ENCODE results near the gene WDR7. TPM values are rescaled to one million over a fixed set of nuclear protein-coding genes. Genes with fewer than 3 reads are reported as not detected.

WDR7 gene
- total RNA-seq, 4 donors from 2014 or later = 22.6 to 39.0 (median 31.2) TPM

DNA sequence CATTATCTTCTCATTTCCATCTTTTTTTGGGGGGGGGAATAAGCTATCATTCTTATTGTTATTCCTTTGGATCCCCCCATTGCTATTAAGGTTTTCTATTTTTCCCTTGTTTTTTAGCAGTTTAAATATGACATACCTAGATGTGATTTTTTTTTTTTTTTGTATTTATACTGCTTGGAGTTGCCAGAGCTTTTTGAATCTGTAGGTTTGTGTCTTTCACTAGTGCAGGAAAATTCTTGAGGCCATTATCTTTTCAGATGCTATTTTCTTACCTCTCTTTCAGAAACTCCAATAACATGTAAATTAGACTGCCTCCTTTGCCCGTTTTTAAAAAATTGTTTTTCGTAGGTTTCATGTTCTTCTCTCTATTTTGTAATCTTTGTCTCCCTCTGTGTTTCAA lies 88.6 kb downstream of the WDR7 start:
- Histone ChIP-seq H3K9me3 (peaks cover 0 to 9% (median 0%) of the 10 kb centered on the region in 4 donors), H3K27ac (no peak overlapping the region), H3K27me3 (no peaks in the 10 kb centered on the region), H3K4me3 (no peak overlapping the region), H3K4me1 (peaks cover 0 to 6% (median 0%) of the 10 kb centered on the region in 4 donors), H3K36me3 (peaks cover 0 to 1% (median 0%) of the 10 kb centered on the region in 3 donors)
- no peak for DNase-seq (ENCODE audit: low spot score in 2 of 2)
- 90 to 96% methylated on average over 2 of the region's 2 CpGs for WGBS, 2 donors
- TF ChIP-seq POLR2A (IDR thresholded peaks at IDR 0.05) (no peak), EP300 (IDR thresholded peaks at IDR 0.05) (no peak), CTCF (IDR thresholded peaks at IDR 0.05) (no peak)

GRCh38 chr18:56740645-56741044 lies 89.5 kb downstream of the WDR7 start:
- DNase-seq (ENCODE audit: low spot score in 2 of 2) = no peak
- Histone ChIP-seq H3K27me3 (no peaks in the 10 kb centered on the region), H3K36me3 (peaks cover 0 to 5% (median 0%) of the 10 kb centered on the region in 3 donors), H3K9me3 (peaks cover 0 to 9% (median 0%) of the 10 kb centered on the region in 4 donors), H3K27ac (no peak overlapping the region), H3K4me3 (no peak overlapping the region), H3K4me1 (peaks cover 0 to 6% (median 0%) of the 10 kb centered on the region in 4 donors)
- TF ChIP-seq POLR2A (IDR thresholded peaks at IDR 0.05) = no peak
- TF ChIP-seq EP300 (IDR thresholded peaks at IDR 0.05) = no peak
- no peak for TF ChIP-seq CTCF (IDR thresholded peaks at IDR 0.05)
- WGBS, 2 donors = 46 to 54% methylated on average over 1 of the region's 1 CpG

DNA sequence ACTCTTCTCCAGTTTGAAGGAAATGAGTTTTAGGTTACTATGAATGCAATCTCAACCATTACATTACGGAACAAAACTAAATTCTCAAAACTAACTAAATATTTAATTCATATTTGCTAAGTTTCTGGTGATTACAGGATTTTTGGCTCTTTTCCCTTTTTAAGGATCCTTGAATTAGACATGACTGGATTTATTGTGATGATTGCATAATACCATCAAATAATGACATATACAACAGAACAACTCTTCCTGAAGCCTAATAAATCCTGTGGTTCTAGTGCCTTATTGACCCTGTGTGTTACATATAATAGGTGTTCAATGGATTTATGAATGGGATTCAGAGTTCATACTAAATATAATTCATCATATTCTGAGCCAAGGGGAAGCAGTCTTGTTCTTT lies 90.5 kb downstream of the WDR7 start:
- WGBS, 2 donors = 79 to 86% methylated on average over 1 of the region's 1 CpG
- peaks cover 0 to 5% (median 0%) of the 10 kb centered on the region in 3 donors for H3K36me3 ChIP-seq
- no peak for DNase-seq (ENCODE audit: low spot score in 2 of 2)
- H3K27me3 ChIP-seq = no peaks in the 10 kb centered on the region
- H3K4me1 ChIP-seq = peaks cover 0 to 6% (median 0%) of the 10 kb centered on the region in 4 donors
- TF ChIP-seq CTCF (IDR thresholded peaks at IDR 0.05) (no peak), POLR2A (IDR thresholded peaks at IDR 0.05) (no peak), EP300 (IDR thresholded peaks at IDR 0.05) (no peak)
- peaks cover 0 to 9% (median 0%) of the 10 kb centered on the region in 4 donors for H3K9me3 ChIP-seq
- H3K4me3 ChIP-seq = no peak overlapping the region
- H3K27ac ChIP-seq = no peak overlapping the region

GRCh38 chr18:56743115-56743514 lies 92.0 kb downstream of the WDR7 start:
- Histone ChIP-seq H3K4me3 (no peak overlapping the region), H3K4me1 (peaks cover 0 to 6% (median 0%) of the 10 kb centered on the region in 4 donors), H3K27ac (no peak overlapping the region), H3K27me3 (no peaks in the 10 kb centered on the region), H3K9me3 (peaks cover 0 to 9% (median 0%) of the 10 kb centered on the region in 4 donors), H3K36me3 (peaks cover 0 to 5% (median 0%) of the 10 kb centered on the region in 3 donors)
- no peak for TF ChIP-seq CTCF (IDR thresholded peaks at IDR 0.05)
- no peak for TF ChIP-seq POLR2A (IDR thresholded peaks at IDR 0.05)
- no peak for TF ChIP-seq EP300 (IDR thresholded peaks at IDR 0.05)
- WGBS, 2 donors = 90 to 95% methylated on average over 4 of the region's 4 CpGs
- no peak for DNase-seq (ENCODE audit: low spot score in 2 of 2)

- 88 to 94% methylated on average over 1 of the region's 1 CpG for WGBS, 2 donors
- Histone ChIP-seq H3K4me1 (no peaks in the 10 kb centered on the region), H3K4me3 (no peak overlapping the region), H3K27me3 (no peaks in the 10 kb centered on the region), H3K9me3 (no peaks in the 10 kb centered on the region), H3K27ac (no peak overlapping the region), H3K36me3 (peaks cover 0 to 5% (median 0%) of the 10 kb centered on the region in 3 donors)
- TF ChIP-seq CTCF (IDR thresholded peaks at IDR 0.05) (no peak), EP300 (IDR thresholded peaks at IDR 0.05) (no peak), POLR2A (IDR thresholded peaks at IDR 0.05) (no peak)
- no peak for DNase-seq (ENCODE audit: low spot score in 2 of 2)
These were observed 96.0 kb downstream of the WDR7 start for GRCh38 chr18:56747032-56747658.
